H1 (cell line): Measurements from ENCODE around the gene ZNF777. TPM values are rescaled to one million over a fixed set of nuclear protein-coding genes. Genes with fewer than 3 reads are reported as not detected.

ENCODE experiments used
- CTCF ChIA-PET: fragments of 300-600 bp; sonication (Branson Sonifier 250); formaldehyde crosslinking; loops from one replicate; lab custom pipeline; 2021; ENCODE audit not compliant: partially characterized antibody; lab: Charles Lee
- POLR2A ChIA-PET: fragments of 300-600 bp; sonication (Branson Sonifier 250); formaldehyde crosslinking; loops from one replicate; lab custom pipeline; 2021; ENCODE audit warnings: inconsistent platforms; ENCODE audit not compliant: partially characterized antibody; lab: Charles Lee
- DNase-seq, 2 experiments: peaks; one replicate each; pipeline versions ENCODE4 v3.0.0 to v3.0.0-alpha.2; 2010 to 2022; ENCODE audit warnings: low spot score in 2 of 2, low read depth in 1 of 2, mixed read lengths in 1 of 2
- FAIRE-seq: peaks from 2 replicates; lab custom pipeline; 2011; peaks lifted over from hg19 to GRCh38; lab: Jason Lieb, UNC
- H2AFZ ChIP-seq: 2 replicates; pipeline ENCODE4 v1.8.1; 2012; ENCODE audit warnings: low read length, inconsistent platforms
- H2AK5ac ChIP-seq: 2 replicates; pipeline ENCODE4 v1.6.1; 2013; ENCODE audit warnings: low read depth, low read length
- H2BK120ac ChIP-seq: replicated peaks from 2 replicates; pipeline ENCODE3; 2013; ENCODE audit warnings: low read depth, low read length, inconsistent platforms
- H2BK12ac ChIP-seq: 2 replicates; pipeline ENCODE4 v1.6.1; 2013; ENCODE audit warnings: low read depth, low read length
- H2BK15ac ChIP-seq: 2 replicates; pipeline ENCODE4 v1.6.1; 2013; ENCODE audit warnings: low read length
- H2BK20ac ChIP-seq: 2 replicates; pipeline ENCODE4 v1.6.1; 2013; ENCODE audit warnings: low read length
- H2BK5ac ChIP-seq: 2 replicates; pipeline ENCODE4 v1.6.1; 2013; ENCODE audit warnings: low read depth, low read length
- H3K14ac ChIP-seq: 2 replicates; pipeline ENCODE4 v1.6.1; 2013; ENCODE audit warnings: inconsistent platforms; ENCODE audit not compliant: insufficient read length
- H3K18ac ChIP-seq: 2 replicates; pipeline ENCODE4 v1.6.1; 2013; ENCODE audit warnings: low read length; ENCODE audit errors: extremely low read depth
- H3K23ac ChIP-seq: 2 replicates; pipeline ENCODE4 v1.6.1; 2013; ENCODE audit warnings: inconsistent platforms; ENCODE audit not compliant: insufficient read length
- H3K23me2 ChIP-seq: 2 replicates; pipeline ENCODE4 v1.6.1; 2013; ENCODE audit warnings: low read depth, low read length
- H3K27ac ChIP-seq: 2 replicates; pipeline ENCODE4 v1.6.1; 2011; ENCODE audit warnings: low read depth, low read length, inconsistent platforms
- H3K27me3 ChIP-seq, 4 experiments: replicated peaks in 1 of 4; 1 replicate in 1 of 4; 2 replicates in 3 of 4; pipeline versions ENCODE4 v1.6.1 to v1.8.1; 2011 to 2013; ENCODE audit warnings: low read length in 3 of 4, mild to moderate bottlenecking in 3 of 4, inconsistent platforms in 2 of 4, mixed read lengths in 2 of 4, moderate library complexity in 1 of 4; ENCODE audit not compliant: control insufficient read depth in 3 of 4, insufficient read depth in 3 of 4; ENCODE audit errors: extremely low read depth in 1 of 4
- H3K36me3 ChIP-seq, 4 experiments: 2 replicates each; pipeline versions ENCODE4 v1.6.1 to v1.8.1; 2011 to 2013; ENCODE audit warnings: mild to moderate bottlenecking in 4 of 4, low read length in 3 of 4, moderate library complexity in 2 of 4, control low read depth in 1 of 4, inconsistent platforms in 1 of 4; ENCODE audit not compliant: insufficient read depth in 4 of 4, control insufficient read depth in 2 of 4
- H3K4ac ChIP-seq: replicated peaks from 2 replicates; pipeline ENCODE3; 2013; ENCODE audit warnings: low read length, low read depth, mixed read lengths, inconsistent platforms; ENCODE audit not compliant: insufficient read length
- H3K4me1 ChIP-seq, 4 experiments: replicated peaks in 1 of 4; 1 replicate in 1 of 4; 2 replicates in 3 of 4; pipeline versions ENCODE4 v1.6.1 to v1.8.1; 2011 to 2013; ENCODE audit warnings: low read length in 3 of 4, inconsistent platforms in 2 of 4, mixed read lengths in 1 of 4; ENCODE audit not compliant: insufficient read depth in 4 of 4, control insufficient read depth in 3 of 4
- H3K4me2 ChIP-seq, 2 experiments: 2 replicates each; pipeline versions ENCODE4 v1.6.1 to v1.8.1; 2011 to 2013; ENCODE audit warnings: low read depth in 2 of 2, low read length in 2 of 2, control low read depth in 1 of 2, inconsistent platforms in 1 of 2, mild to moderate bottlenecking in 1 of 2; ENCODE audit not compliant: insufficient read depth in 1 of 2
- H3K4me3 ChIP-seq, 4 experiments: fragments of 200-600, 300-600 bp in 1 of 4; sonication (generic), shearing (Covaris generic), sonication (Bioruptor Twin) in 1 of 4; 2 replicates each; pipeline versions ENCODE4 v1.5.1 to v1.8.1; 2011 to 2016; ENCODE audit warnings: low read length in 4 of 4, low read depth in 3 of 4, control low read depth in 2 of 4, inconsistent platforms in 2 of 4, mild to moderate bottlenecking in 2 of 4, mixed read lengths in 1 of 4, moderate library complexity in 1 of 4; ENCODE audit not compliant: insufficient read depth in 2 of 4; ENCODE audit errors: extremely low read depth in 1 of 4
- H3K56ac ChIP-seq: replicated peaks from 2 replicates; pipeline ENCODE3; 2013; ENCODE audit warnings: low read depth, mild to moderate bottlenecking, mixed read lengths, low read length, inconsistent platforms; ENCODE audit not compliant: insufficient read length
- H3K79me1 ChIP-seq: 2 replicates; pipeline ENCODE4 v1.6.1; 2013; ENCODE audit warnings: low read depth, low read length, control low read depth
- H3K79me2 ChIP-seq, 2 experiments: 2 replicates each; pipeline versions ENCODE4 v1.6.1 to v1.8.1; 2012 to 2013; ENCODE audit warnings: low read length in 2 of 2, mild to moderate bottlenecking in 2 of 2, inconsistent platforms in 1 of 2; ENCODE audit not compliant: insufficient read depth in 2 of 2, control insufficient read depth in 1 of 2
- H3K9ac ChIP-seq, 4 experiments: replicated peaks in 1 of 4; 1 replicate in 1 of 4; 2 replicates in 3 of 4; pipeline versions ENCODE4 v1.6.1 to v1.8.1; 2011 to 2013; ENCODE audit warnings: low read depth in 3 of 4, low read length in 3 of 4, control low read depth in 2 of 4, mild to moderate bottlenecking in 2 of 4, moderate library complexity in 2 of 4, inconsistent platforms in 1 of 4; ENCODE audit errors: extremely low read depth in 1 of 4
- H3K9me3 ChIP-seq, 2 experiments: 2 replicates each; pipeline versions ENCODE4 v1.6.1 to v1.8.1; 2012 to 2013; ENCODE audit warnings: mild to moderate bottlenecking in 2 of 2, moderate library complexity in 2 of 2, control low read depth in 1 of 2, inconsistent platforms in 1 of 2, low read depth in 1 of 2, low read length in 1 of 2, mixed read lengths in 1 of 2; ENCODE audit not compliant: insufficient read depth in 2 of 2
- H4K20me1 ChIP-seq, 2 experiments: replicated peaks in 1 of 2; 2 replicates each; pipeline versions ENCODE3 to v1.8.1; 2011 to 2013; ENCODE audit warnings: inconsistent platforms in 2 of 2, low read length in 2 of 2, mild to moderate bottlenecking in 1 of 2; ENCODE audit not compliant: insufficient read depth in 2 of 2, control insufficient read depth in 1 of 2
- H4K5ac ChIP-seq: 2 replicates; pipeline ENCODE4 v1.6.1; 2013; ENCODE audit warnings: low read length, low read depth, mixed read lengths, inconsistent platforms; ENCODE audit not compliant: insufficient read length
- H4K8ac ChIP-seq: 2 replicates; pipeline ENCODE4 v1.8.0; 2013; ENCODE audit warnings: mild to moderate bottlenecking, moderate library complexity, low read length, inconsistent platforms; ENCODE audit not compliant: insufficient read depth; ENCODE audit errors: extremely low read depth
- H4K91ac ChIP-seq: replicated peaks from 2 replicates; pipeline ENCODE3; 2013; ENCODE audit warnings: low read length, mixed read lengths, inconsistent platforms; ENCODE audit not compliant: insufficient read length
- BRCA1 ChIP-seq: IDR thresholded peaks from 2 replicates; pipeline ENCODE4 v1.6.1; 2012; ENCODE audit warnings: low read depth, low read length, improper control_type of control experiment
- CBX5 ChIP-seq: fragments of 300-800, 300-1000 bp; sonication (generic); IDR thresholded peaks from 2 replicates; pipeline ENCODE4 v1.7.1; 2016; ENCODE audit warnings: antibody characterized with exemption, low read length, low read depth
- HDAC2 ChIP-seq, 2 experiments: fragments of 300-600 bp in 1 of 2; sonication (generic) in 1 of 2; IDR thresholded peaks; 2 replicates each; pipeline ENCODE4 v1.6.1; 2011 to 2012; ENCODE audit warnings: low read depth in 2 of 2, low read length in 2 of 2, mild to moderate bottlenecking in 2 of 2, moderate library complexity in 2 of 2, borderline replicate concordance in 1 of 2, inconsistent platforms in 1 of 2
- NANOG ChIP-seq: IDR thresholded peaks from 2 replicates; pipeline ENCODE4 v1.6.1; 2011; ENCODE audit warnings: low read length, low read depth, mild to moderate bottlenecking, inconsistent platforms; ENCODE audit not compliant: insufficient read depth, poor library complexity, severe bottlenecking
- SAP30 ChIP-seq: fragments of 300-600 bp; sonication (generic); IDR thresholded peaks from 2 replicates; pipeline ENCODE4 v1.7.1; 2012; ENCODE audit warnings: low read length, moderate library complexity, mild to moderate bottlenecking, inconsistent platforms; ENCODE audit not compliant: insufficient read depth, insufficient replicate concordance
- WGBS, 2 experiments: shearing (Covaris generic) in 1 of 2; methylation state at CpG; one replicate each; pipeline versions ENCODE4 v1.1.6 to v1.1.7; 2013 to 2015; ENCODE audit warnings: low lambda C conversion rate in 2 of 2, mixed read lengths in 2 of 2, inconsistent platforms in 1 of 2, low coverage in 1 of 2, missing lambda C conversion rate in 1 of 2; ENCODE audit not compliant: insufficient replicate concordance in 2 of 2, insufficient coverage in 1 of 2, insufficient read length in 1 of 2; ENCODE audit errors: extremely low coverage in 1 of 2, missing lambda C conversion rate in 1 of 2; 5-methylcytosine and 5-hydroxymethylcytosine counted together
- polyA plus RNA-seq, 7 experiments: library from polyadenylated mRNA; depleted of rRNA in 3 of 7; stranded (reverse) in 5 of 7; unstranded in 2 of 7; fragments of >200 nt in 5 of 7; fragments of 200-250 nt in 2 of 7; gene quantifications; 1 replicate in 5 of 7; 2 replicates in 1 of 7; 4 replicates in 1 of 7; pipeline versions ENCODE4 v1.2.1 to v1.2.3, GENCODE V29; 2011 to 2013; ENCODE audit warnings: missing spikeins in 2 of 7, mixed read lengths in 2 of 7
- total RNA-seq: library from RNA; stranded (reverse); fragmentation: NEBNext Ultra II Directional; extraction: Animal tissue kit (Norgen Biotek cat#: 25700); gene quantifications from 2 replicates; pipeline ENCODE4 v1.2.1, GENCODE V29; 2021

The ZNF777 gene
- total and polyA plus RNA-seq, 2 of the 8 experiments (the other 6 are each of a cell fraction or from before 2014, with no cell fraction given) = 8.0 to 10.1 TPM

- H2BK15ac ChIP-seq = no peak overlapping the region
- peaks cover 4 to 17% (median 13%) of the 10 kb centered on the region in 4 experiments for H3K27me3 ChIP-seq
- no peaks in the 10 kb centered on the region; a peak in 1 of 7 replicates for H3K4me1 ChIP-seq
- no peak overlapping the region for H3K4ac ChIP-seq
- no peak for FAIRE-seq
- no peak overlapping the region for H2AK5ac ChIP-seq
- WGBS, 2 experiments = 85% methylated on average over 23 of the region's 24 CpGs; no CpG with 5 or more reads in 1 of the 2 experiments
- H3K79me1 ChIP-seq = no peaks in the 10 kb centered on the region
- H2BK120ac ChIP-seq = no peak overlapping the region
- no peak for TF ChIP-seq NANOG
- no peak for TF ChIP-seq HDAC2 (IDR thresholded peaks at IDR 0.05; ENCODE audit: borderline replicate concordance in 1 of 2, low read depth in 2 of 2, low read length in 2 of 2)
- no peak for TF ChIP-seq BRCA1
- TF ChIP-seq SAP30 = no peak
- no peak for TF ChIP-seq CBX5
- no peak overlapping the region for H2BK12ac ChIP-seq
- H4K91ac ChIP-seq = no peak overlapping the region
- H3K56ac ChIP-seq = no peak overlapping the region
- H2BK5ac ChIP-seq = no peak overlapping the region
- DNase-seq = peak in 1 of 2 experiments; percentile 20
- H4K8ac ChIP-seq = no peak overlapping the region
- H3K23ac ChIP-seq = no peak overlapping the region
- no peak overlapping the region for H2BK20ac ChIP-seq
- no peak overlapping the region for H3K9ac ChIP-seq
- H3K36me3 ChIP-seq = peaks cover 0 to 20% (median 12%) of the 10 kb centered on the region in 4 experiments; a peak in 6 of 8 replicates
- no peak overlapping the region for H2AFZ ChIP-seq
- H3K18ac ChIP-seq = no peak overlapping the region
- CTCF ChIA-PET = interaction anchor here (0.6 to 1.7 kb wide), 5 partner anchors 23 to 324 kb away, joined by 3 to 4 read pairs (median 3); no protein-coding TSS in a partner anchor
- H3K4me3 ChIP-seq = no peak overlapping the region
- peaks cover 3% of the 10 kb centered on the region; the same call in 1 of the 2 replicates for H3K23me2 ChIP-seq
- POLR2A ChIA-PET = no interaction called here
- no peaks in the 10 kb centered on the region for H3K9me3 ChIP-seq
- no peak overlapping the region for H4K5ac ChIP-seq
- H3K27ac ChIP-seq = no peak overlapping the region
- no peak overlapping the region for H3K4me2 ChIP-seq
- H3K14ac ChIP-seq = no peak overlapping the region
- H4K20me1 ChIP-seq = peaks cover 7 to 9% of the 10 kb centered on the region in 2 experiments
- H3K79me2 ChIP-seq = peaks cover 0 to 10% of the 10 kb centered on the region in 2 experiments; a peak in 1 of 4 replicates
Observed at GRCh38 chr7:149455175-149455950, 5.5 kb downstream of the ZNF777 start.
